Hypothalamus (tissue), 51 donors: ENCODE data around the gene ZNRF3.

Experiments
- DNase-seq, 51 donors: peaks; one replicate each; lab custom pipeline; 2025; lab: John Stamatoyannopoulos, UW

Gene ZNRF3

DNA sequence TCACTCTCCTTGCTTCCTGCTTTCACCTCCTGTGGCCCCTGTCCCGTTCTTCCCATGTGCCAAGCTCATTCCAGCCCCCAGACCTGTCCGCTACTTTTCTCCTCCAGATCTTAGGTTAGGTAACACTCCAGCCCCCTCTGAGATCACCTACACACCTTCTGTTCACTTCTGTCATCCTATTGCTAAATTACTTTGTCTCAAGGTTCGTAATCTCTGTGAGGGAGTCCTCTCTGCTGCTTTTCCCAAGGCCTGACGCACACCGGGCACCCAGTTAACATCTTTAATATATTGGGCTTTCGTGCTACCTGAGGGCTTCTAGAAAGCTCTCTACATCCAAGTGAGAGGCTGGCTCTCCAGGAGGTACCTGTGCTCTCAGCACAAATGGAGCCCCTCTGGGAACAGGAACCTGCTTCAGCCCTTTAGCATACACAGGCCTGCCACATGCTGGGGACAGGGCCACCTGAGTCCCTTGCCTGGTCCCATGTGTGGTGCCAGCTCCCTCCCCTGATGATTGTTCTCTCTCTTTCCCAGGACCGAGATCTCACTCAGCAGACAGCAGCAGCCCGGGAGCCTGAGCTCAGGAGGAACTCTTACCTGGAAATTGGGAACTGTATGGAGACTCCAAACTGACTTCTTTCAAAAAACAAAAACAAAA is 169.8 kb downstream of the ZNRF3 start:
- DNase-seq = no peak

DNA sequence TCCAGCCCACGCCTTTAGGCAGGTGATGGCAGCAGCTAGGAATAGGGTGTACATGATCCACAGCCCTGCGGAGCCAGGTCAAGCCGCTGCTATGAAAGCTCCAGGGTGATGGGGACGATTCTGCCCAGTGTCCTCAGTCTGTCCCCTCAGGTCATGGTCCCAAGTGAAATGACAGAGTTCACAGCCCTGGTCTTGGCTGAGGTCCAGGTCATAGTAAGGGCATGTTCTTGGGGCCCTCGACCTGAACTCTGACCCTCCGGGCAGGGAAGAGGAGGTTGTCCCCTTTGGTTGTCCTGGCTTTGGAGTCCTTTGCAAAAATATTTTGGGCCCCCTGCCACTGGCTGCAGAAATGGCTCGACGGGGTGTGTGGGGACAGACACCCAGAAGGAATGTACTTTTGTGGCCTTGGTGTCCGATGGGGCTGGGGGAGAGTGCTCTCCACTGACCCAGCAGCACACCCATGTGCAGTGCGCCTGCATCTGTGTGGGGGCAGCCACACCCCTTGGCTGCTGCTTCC is 170.9 kb downstream of the ZNRF3 start:
- DNase-seq = no peak

DNA sequence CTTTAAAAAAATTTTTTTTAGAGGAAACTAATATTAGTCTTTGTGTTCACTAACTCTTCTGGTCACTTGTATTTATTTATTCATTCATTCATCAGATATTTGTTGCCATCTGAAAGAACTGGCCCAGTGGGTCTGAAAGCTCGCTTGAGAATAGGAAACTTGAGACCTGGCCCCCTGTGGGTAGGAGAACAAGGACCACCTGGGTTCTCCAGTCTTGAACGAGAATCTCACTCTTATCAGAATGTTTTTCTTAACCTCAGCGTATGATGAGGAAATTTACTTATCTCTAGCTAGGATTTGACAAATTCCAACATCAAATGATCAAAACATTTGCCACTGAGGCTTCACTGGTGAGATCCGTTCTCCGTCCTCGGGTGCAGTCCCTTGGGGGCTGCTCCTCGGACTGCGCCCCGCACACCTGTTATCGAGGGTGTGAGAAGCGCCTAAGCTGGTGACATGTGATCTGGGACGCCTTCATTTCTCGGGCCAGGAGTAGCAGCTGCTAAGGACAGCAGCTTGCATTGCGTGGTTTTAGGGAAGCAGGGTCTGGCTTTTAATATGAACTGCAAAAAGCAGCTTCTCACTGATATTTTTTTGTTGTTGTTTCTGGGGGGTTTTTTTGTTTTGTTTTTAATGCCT is 171.9 kb downstream of the ZNRF3 start:
- DNase-seq = no peak

DNA sequence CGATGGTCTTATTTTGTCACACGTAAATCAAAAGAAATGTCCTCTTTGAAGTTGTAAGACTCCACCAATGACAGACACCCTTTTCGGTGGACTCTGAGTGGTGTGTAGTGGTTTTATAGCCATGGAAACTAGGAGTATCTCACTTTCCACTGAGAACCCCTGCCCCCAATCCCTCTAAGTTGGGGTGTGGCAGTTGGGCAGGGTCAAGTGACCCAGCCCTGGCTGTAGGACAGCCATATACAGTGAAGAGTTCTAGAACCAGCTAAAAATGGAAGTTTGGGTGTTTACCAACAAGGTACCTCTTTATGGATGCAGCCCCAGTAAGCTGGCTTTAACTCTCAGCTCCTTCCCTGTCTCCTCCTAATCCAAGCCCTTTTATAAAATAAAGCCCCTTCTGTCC is 173.1 kb downstream of the ZNRF3 start:
- DNase-seq = no peak

DNA sequence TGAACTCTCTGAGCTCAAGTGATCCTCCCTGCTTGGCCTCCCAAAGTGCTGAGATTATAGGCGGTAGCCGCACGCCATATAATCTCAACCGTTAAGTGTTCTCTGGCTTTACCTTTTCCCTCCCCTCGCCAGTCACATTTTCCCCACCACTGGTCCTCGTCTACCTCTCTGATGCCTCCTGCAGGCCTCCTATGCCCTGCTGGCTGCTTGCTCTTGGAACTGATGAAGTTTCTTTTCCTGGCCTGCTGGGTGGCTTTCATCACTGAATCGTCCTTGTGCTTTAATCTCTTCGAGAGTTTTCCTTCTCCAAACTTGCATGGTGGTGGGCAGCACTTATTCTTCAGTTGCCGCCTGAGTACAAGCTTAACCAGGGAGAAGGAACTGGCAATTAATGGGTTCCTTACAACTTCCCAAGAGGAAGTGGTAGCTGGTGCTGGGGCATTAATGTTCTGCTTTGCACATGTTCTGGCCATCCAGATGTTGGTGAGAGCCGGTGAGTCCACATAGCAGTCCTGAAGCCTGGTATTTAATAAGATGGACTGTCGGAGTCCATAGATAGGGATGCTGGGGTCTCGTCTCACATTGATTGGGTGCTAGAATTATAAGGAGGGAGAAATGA is 177.0 kb downstream of the ZNRF3 start:
- DNase-seq = no peak

DNA sequence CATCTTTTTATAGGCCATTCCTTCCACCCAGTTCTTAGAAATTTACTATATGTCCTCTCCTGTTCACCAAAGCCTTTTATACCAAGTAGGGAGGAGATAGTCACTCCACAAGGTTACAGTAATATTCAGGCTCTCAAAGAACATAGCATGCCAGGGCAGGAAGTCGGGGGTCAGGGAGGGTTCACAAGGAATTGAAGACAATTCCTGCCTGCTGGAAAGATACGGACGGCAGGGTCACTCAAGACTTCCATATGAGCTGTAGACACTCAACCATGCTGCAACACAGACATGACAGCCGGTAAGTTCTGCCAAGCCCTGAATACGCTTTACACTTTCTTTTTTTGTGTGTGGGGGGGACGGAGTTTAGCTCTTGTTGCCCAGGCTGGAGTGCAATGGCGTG is 177.6 kb downstream of the ZNRF3 start:
- no peak for DNase-seq

DNA sequence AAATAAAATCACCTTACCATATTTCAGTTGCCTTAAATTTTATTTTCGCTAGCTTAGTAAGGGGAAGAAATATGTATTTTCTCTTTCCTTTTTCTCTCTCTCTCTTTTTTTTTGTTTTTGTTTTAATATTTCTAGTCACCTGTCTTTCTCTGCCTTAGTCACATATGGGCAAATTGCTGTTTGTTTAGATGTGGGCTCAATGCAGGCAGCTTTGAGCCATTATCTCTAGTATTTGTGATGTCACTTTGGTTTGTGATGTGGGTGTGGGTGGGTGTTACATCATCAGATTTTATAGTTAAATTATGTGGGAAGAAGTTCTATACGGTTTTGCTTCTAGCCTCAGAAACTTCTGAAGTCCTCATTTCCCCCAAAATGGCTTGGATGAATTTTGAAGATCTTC is 178.4 kb downstream of the ZNRF3 start, which contains the start of gene C22orf31:
Gene C22orf31 (minus strand): TSS at position 59 of the 400 bp plus-strand sequence. CDS start 39 bp downstream, at position 20.
- DNase-seq = no peak

DNA sequence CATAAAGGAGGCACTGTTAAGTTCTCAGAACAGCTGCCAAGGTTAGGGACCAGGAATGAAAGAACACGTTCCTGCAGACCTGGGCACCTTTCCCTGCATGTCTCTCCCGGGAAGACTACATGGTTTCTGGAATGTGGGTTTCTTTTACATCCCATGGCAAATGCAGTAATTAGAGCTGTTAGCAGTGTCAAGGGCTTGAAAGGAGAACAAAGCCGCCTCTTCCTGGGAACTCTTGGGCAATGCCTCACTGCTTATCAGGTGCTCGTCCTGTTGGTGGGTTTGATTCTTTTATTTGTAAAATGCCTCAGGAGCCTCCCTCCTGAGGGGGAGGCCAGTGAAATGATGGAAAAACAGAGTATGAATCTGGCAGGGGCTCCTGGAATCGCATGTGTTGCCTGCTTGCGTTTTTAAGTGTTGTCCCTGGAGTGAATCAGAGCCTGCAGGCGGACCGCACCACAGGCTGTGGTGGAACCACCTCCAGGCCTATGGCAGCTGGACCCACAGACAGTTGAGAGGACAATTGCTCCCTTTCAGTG is 179.0 kb downstream of the ZNRF3 start:
- no peak for DNase-seq

DNA sequence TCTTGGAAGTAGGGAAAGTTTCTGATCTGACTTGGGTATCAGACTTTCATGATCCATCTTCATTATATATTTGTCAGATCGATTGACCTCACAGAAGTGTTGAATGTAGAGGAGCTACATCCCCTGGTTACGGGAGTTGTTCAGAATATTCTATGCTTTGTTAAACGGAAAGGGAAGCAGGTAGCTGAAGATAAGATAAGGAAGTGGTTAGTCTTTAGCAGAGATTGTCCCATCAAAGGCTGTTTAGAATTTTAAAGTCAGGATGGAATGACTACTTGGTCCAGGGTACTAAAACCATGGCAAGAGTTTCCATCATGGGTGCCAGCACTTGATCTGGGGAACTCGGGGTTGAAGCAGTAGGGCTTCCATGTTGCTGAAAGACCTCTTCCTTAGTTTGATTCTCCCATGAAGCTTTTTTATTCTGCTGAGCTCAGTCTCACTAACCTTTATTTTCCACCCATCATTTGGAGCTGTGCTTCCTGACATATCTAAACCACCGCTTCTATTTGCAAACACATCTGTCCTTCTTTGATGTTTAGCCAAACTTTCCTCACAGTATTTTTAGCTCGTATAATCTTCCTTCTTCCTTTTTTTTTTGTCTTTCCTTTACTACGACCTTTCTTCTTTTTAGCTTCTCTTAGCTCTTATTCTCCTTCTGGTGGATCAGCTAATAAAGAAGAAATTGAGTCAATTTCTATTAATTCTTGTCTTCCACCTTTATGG is 182.3 kb downstream of the ZNRF3 start:
- DNase-seq = no peak

DNA sequence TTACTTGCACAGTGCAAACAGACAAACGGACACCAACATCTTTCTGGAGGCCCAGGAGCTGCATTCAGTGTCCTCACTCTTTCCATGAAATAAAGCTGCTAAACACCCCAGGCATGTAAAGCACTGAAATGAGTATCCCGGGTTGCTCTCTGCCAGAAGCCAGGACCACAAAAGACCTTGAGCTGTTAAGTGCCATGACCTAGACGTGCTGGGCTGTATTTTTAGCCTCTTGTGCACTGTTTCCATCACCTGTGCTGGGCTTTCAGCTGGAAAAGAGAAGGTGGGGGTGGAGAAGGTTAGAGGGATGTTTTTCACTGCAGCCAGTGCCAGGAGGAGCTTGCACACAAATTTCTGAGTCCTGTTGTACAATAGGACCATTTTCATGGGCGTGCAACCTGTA is 186.1 kb downstream of the ZNRF3 start:
- no peak for DNase-seq

DNA sequence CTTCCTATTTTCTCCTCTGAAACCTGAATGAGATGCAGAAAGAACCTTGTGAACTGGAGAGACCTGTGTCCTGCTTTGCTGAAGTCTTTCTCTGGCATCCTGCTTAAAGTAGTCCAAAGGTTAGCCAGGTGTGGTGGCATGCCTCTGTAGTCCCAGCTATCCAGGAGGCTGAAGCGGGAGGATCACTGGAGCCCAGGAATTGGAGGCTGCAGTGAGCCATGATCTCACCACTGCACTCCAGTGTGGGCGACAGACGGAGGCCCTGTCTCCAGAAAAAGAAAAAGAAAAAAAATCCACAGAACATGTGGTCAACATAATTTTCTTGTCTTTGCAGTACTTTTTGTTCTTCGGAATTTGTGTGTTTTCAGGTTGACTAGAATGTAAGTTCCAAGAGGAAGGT is 187.1 kb downstream of the ZNRF3 start:
- DNase-seq = no peak

DNA sequence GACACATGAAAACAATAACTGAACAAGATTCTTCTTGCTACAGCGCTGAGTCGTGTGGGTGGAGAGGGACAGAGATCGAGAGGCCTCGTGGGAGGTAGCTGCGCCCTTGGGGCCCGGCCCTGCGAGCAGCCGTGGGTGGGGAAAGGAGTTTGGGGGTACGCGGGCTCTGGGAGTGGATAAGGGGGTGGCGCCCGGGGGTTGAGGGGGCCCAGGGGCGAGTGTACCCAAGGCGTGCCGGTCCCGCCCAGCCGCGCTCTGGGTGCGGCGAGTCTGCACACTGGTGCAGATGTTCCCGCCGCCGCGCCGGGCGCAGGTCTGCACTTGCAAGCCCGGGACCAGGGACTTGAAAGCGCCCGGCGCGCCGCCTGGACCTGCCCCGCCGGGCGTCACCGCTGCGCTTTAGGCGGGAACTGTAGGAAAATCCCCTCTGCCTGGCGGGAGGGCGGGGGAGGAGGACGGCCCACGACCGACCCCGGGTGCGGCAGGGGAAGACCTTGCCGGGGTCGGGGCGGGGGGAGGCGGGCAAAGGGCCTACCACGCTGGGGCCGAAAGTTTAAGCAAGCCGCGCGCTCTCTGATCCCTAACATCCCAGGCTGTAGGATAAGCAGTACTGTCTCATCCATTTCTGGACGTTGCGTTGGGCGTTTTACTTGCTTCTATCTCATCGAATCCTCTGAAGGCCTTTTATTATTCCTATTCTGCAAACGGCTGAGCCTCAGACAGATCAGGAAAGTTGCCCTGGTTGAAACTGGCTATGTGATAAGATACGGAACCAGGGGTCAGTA is 188.1 kb downstream of the ZNRF3 start:
- peak in 1 of 51 donors; percentile 8 for DNase-seq

DNA sequence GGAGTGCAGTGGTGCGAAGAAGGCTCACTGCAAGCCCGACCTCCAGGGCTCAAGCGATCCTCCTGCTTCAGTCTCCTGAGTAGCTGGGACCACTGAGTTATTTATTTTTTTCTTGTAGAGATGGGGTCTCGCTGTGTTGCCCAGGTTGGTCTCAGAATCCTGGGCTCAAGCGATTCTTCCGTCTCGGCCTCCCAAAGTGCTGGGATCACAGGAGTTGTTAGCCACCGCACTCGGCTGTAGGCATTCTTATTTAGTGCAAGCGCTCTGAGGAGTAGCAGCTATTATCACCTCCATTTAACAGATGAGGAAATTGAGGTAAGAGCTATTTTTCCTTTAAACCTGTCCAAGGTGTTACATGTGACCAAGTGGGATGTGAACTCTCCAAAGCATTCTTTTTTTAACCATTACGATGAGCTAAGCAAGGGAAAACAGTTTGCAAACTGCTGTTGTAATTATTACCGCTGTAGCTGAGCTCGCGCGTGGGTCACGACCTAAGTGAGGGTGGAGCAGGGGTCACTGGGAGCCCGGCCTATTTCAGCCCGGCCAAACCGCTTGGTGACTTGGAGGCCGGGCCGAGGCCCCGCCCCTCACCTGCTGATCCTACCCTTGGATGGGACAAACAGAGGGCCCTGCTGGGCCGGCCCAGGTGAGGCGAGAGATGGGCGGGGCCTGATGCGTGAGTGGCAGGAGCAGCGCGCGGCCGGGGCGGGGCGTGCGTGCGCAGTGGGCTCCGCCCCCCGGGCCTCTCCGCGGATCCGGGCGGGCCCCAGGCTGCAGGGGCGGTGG is 189.0 kb downstream of the ZNRF3 start:
- DNase-seq = peak in 47 of 51 donors; percentile 11 to 87 (median 66)

DNA sequence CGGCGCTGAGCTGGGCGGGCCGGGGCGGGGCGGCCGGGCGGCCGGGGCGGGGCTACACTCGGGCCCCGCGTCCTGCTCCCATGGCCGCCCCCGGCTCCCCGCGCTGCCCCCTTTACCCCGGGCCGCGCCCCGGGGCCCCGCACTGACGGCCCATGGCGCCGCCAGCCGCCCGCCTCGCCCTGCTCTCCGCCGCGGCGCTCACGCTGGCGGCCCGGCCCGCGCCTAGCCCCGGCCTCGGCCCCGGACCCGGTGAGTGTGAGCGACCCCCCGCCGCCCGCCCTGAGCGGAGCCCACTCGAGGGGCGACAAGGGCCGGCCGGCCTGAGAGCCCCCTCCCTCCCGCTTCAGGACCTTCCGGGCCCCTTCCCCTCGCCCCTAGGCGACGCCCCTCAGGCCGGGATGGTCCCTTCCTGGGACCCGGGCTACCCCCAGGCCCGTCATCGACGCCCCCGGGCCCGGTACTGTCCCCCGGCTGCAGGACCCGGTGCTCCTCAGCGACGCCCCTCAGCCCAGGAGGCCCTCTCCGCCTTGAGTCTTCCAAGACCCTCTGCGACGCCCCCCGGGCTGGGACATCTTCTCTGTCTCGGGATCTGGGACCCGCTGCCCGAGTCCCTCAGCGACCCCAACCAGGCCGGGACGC is 189.7 kb downstream of the ZNRF3 start, which contains the start of gene KREMEN1:
Gene KREMEN1 (plus strand): TSS at position 57 of the 639 bp plus-strand sequence. CDS start 96 bp downstream, at position 153.
- peak in 1 of 51 donors; percentile 18 for DNase-seq

DNA sequence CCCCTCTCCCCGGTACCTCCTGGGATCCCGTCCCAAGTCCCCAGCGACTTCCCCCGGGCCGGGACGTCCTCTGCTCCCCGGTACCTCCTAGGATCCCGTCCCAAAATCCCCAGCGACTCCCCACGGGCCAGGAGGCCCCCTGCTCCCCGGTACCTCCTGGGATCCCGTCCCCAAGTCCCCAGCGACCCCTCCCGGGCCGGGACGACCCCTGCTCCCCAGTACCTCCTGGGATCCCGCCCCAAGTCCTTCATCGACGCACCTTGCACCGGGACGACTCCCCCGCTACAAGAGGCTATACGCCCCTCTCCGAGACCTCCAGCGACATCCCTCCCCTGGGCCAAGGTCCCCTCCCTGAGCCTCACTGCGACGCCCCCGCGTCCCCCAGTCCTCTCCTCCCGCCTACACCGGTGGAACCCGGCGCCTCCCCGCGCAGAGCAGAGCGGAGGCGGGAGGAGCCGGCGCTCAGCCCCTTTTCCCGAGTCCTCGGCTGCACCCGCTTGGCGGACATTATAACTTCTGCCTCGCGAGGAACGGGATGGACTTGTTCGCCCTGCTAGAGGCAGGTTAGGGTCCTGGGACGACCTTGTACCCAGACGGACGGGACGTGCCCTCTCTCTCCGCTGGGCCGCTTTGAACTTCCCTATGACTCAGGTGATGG is 190.4 kb downstream of the ZNRF3 start:
- DNase-seq = peak in 11 of 51 donors; percentile 5 to 34 (median 23)

DNA sequence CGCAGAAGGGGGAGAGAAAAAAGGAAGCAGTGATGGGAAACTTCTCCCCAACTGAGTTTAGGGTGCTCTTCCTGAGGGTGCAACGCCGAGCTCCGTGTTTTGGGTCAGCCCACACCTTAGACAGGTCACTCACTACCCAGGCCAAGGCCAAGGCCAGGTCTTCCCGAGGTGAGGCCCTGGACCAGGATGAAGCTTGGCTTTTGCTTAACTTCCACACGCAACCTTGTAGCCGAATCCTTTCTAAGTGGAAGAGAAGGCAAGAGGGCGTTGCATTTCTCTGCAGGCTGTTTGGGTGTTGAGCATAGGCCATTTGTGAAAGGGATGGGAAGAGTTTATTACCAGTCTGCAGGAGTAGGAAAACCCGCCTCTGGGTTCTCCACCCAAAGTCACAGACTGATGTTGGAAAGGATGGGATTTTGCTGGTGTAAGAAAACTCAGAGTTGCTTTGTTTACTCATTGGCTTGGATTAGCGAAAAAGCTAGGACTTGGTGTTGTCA is 191.0 kb downstream of the ZNRF3 start:
- no peak for DNase-seq

DNA sequence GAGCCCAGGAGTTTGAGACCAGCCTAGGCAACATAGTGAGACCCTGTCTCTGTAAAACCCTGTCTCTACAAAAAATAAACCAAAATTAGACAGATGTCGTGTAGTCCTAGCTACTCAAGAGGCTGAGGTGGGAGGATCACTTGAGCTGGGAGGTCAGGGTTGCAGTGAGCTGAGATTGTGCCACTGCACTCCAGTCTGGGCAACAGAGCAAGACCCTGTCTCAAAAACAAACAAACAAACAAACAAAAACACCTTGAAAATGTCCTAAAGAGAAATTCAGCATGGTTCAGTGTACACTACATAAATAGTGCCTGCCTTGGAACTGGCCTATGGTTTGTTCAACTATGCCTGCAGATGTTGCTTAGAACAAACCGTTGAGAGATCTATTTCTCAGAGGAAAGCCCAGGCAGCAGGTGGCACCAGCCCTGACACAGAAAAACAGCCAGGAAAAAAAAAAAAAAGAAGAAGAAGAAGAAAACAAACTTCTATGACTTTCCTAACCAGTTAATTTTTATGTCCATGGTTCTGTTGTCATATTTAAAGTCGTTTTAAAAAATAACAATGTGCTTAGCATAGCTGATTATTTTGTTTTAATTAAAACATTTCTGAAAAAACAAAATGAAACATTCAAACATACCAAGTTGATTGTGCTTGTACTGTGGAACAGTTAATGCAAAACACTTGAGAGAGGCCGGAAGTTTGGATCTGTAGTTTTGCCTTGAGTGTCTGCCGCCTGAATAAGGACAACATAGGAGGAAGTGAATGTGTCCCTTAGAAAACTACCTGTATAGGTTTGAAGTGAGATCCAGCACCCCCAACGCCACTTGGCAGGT is 194.9 kb downstream of the ZNRF3 start:
- no peak for DNase-seq
